ENCODE results near the gene UNC79.
"Not testable (repeated sequence)": the region's sequence is repeated elsewhere in the genome, so short reads cannot be mapped to it uniquely, and the experiment has no call there.

Gene UNC79

DNA sequence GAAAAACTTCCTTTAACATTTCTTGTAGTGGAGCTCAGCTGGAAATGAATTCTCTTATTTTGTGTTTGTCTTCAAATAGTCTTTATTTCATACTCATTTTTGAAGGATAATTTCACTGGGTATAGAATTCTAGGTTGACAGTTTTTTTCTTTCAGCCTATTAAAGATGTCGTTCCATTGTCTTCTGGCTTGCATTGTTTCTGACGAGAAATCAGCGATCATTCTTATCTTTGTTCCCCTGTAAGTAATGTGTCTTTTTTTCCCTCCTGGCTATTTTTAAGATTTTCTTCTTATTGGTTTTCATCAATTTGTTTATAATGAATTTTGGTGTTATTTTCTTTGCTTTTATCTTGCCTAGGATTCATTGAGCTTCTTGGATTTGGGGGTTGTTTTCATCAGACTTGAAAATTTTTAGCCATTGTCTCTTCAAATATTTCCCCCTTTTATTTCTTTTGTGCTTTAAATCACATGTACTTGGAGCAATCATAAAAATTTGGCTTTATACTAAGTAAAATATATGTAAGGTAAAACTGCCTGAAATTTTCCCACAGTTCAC is 89.4 kb downstream of the UNC79 start:
- no peak for DNase-seq (ENCODE audit: extremely low read depth, low read depth)
- no peak overlapping the region for H3K4me3 ChIP-seq (replicated peaks; ENCODE audit: low read depth, low read length)
- TF ChIP-seq, protein P1, sequence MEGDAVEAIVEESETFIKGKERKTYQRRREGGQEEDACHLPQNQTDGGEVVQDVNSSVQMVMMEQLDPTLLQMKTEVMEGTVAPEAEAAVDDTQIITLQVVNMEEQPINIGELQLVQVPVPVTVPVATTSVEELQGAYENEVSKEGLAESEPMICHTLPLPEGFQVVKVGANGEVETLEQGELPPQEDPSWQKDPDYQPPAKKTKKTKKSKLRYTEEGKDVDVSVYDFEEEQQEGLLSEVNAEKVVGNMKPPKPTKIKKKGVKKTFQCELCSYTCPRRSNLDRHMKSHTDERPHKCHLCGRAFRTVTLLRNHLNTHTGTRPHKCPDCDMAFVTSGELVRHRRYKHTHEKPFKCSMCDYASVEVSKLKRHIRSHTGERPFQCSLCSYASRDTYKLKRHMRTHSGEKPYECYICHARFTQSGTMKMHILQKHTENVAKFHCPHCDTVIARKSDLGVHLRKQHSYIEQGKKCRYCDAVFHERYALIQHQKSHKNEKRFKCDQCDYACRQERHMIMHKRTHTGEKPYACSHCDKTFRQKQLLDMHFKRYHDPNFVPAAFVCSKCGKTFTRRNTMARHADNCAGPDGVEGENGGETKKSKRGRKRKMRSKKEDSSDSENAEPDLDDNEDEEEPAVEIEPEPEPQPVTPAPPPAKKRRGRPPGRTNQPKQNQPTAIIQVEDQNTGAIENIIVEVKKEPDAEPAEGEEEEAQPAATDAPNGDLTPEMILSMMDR (IDR thresholded peaks at IDR 0.05; ENCODE audit: low read depth, low read length, missing control alignments) = no peak

DNA sequence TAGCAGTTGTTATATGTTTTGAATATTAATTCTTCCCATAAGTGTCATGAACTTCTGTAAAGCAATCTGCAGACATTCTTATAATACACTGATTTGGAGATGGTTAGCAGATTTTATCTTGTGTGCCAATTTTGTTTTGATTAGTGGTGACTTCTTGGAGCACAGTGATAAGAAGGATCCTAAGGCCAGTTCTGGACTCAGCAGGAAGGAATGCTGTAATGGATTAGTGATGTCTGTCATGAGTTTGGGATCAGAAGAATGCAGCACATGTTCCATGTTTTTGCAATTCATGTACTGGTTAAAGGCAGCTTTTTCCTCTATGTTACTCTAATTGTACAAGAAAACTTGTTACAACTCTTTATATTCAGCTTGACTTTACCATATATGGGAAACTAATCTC is 91.5 kb downstream of the UNC79 start:
- TF ChIP-seq, protein P1 (IDR thresholded peaks at IDR 0.05; ENCODE audit: low read depth, low read length, missing control alignments) = no peak
- no peak overlapping the region for H3K4me3 ChIP-seq (replicated peaks; ENCODE audit: low read depth, low read length)
- DNase-seq (ENCODE audit: extremely low read depth, low read depth) = no peak

DNA sequence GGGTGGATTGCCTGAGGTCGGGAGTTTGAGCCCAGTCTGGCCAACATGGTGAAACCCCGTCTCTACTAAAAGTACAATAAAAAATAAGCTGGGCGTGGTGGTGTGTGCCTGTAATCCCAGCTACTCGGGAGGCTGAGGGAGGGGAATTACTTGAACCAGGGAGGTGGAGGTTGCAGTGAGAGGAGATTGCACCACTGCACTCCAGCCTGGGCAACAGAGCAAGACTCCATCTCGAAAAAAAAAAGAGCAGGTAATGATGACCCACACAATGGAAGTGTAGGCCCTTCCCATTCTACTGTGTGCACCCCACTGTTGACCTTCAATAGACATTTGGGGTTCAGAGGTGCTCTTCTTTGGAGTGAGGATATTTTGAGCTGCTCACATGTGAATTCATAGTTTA is 94.5 kb downstream of the UNC79 start:
- DNase-seq (ENCODE audit: extremely low read depth, low read depth); H3K4me3 ChIP-seq (replicated peaks; ENCODE audit: low read depth, low read length): not testable (repeated sequence)

DNA sequence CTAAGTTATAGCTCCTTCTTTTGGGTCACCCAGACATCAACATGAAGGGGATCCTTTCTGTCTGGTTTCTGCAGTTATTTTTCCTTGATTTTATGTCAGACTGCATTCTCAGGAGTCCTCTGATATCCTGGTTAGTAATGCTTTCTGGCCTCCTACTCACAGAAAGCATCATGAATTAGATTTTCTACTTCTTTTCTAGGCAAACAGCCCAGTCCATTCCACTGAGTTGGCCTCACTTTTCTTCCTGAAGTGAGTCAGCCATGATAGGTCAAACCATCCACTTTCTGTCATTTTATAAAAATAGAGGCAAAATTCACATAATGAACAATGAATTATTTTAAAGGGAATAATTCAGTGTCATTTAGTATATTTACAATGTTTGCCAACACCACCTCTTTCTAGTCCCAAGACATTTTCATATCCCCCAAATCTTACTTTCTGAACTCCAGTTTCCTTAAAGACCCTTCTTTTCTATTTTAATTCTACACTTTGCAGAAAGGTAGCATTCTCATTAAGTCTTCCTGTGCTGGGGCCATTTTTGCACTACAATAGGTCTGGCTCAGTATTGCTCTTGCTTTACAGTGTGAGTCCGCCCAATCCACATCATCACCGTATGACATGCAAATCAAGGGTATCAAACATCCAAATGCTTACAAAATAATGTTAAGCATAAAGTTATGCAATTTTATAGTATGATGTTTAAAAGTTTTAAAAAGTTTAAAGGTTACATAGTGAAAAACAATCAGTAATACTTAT is 95.1 kb downstream of the UNC79 start:
- no peak overlapping the region for H3K4me3 ChIP-seq (replicated peaks; ENCODE audit: low read depth, low read length)
- DNase-seq (ENCODE audit: extremely low read depth, low read depth) = no peak
- TF ChIP-seq, protein P1 (IDR thresholded peaks at IDR 0.05; ENCODE audit: low read depth, low read length, missing control alignments) = no peak

DNA sequence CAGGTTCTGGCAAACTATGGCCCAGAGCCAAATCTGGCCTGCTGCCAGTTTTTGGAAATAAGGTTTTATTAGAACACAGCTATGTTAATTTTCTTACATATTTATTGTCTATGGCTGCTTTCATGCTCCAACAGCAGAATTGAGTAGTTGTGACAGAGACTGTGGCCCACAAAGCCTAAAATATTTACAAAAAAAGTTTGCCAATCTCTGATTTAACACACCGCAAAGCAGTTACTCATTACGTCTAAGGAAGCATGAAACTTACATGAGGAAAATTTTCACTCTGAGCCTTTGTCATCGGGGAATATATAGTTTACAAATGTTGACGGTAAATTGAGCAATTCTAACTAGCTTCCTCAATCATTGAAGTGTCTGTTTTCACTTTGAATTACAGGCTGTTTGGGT is 96.5 kb downstream of the UNC79 start:
- DNase-seq (ENCODE audit: extremely low read depth, low read depth) = no peak

GRCh38 chr14:93528884-93529558 is 98.3 kb downstream of the UNC79 start:
- TF ChIP-seq, protein P1 (IDR thresholded peaks at IDR 0.05; ENCODE audit: low read depth, low read length, missing control alignments) = no peak
- DNase-seq (ENCODE audit: extremely low read depth, low read depth) = no peak
- no peak overlapping the region for H3K4me3 ChIP-seq (replicated peaks; ENCODE audit: low read depth, low read length)

More for the DNA sequence above, 96.5 kb downstream of the UNC79 start:
- no peak overlapping the region for H3K4me3 ChIP-seq (replicated peaks; ENCODE audit: low read depth, low read length)
- TF ChIP-seq, protein P1 (IDR thresholded peaks at IDR 0.05; ENCODE audit: low read depth, low read length, missing control alignments) = no peak

DNA sequence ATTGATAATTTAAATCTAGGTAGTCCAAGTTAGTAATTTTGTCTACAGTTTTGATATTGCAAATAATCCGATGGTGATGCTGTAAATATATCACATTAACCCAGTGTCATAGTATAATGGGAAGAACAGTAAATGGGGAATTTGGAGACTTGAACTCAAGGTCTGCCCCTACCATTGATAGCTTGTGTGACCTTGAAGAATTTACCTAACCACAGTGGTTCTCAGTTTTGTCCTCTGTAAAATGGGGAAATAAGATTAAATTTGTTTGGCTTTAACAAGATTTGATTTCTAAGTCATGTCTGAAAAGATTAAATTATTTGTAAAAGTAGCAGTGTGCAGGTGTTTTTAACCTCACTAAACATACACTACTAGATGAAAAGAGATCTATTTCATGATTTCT is 100.9 kb downstream of the UNC79 start:
- DNase-seq (ENCODE audit: extremely low read depth, low read depth) = no peak
- TF ChIP-seq, protein P1 (IDR thresholded peaks at IDR 0.05; ENCODE audit: low read depth, low read length, missing control alignments) = no peak
- no peak overlapping the region for H3K4me3 ChIP-seq (replicated peaks; ENCODE audit: low read depth, low read length)
